ENCODE data around the gene ALLC.

DNA sequence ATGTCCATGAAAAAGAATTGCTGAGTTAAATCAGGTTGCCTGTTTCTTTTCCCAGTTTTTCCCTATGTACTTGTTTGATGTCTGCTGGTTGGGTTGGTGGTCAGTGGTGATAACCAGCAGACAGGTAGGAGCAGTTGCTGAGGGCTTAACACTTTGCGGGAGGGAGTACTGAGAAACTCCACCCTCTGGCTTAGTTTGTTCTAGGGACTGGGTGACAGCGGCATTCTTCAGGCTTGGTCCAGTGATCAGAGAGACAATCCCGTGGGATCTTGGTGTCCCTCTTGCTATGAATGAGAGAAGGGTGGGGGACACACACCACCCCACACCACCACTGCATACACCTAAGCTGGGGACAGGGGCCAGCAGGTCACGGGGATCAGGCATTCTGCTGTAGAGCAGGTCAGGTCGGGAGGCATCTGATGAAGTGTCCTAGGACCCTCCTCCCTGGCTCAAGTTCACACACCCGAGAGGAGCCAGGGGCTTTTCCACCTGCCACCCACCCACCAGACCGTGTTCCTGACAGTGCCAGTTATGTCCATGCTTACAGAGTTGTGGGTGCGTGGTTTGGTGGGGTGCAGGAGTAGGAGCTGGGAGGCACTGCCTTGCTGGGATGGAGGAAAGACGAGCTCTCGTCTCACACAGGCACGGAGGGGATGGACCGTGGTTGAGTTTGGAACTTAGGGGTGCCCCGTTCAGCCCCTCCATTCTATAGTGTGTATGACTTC, 21.3 kb upstream of the ALLC start:
- TF ChIP-seq CTCF (IDR thresholded peaks at IDR 0.05 in 4 of 5, conservative IDR thresholded peaks at IDR 0.05 in 1 of 5) (no peak), POLR2A (IDR thresholded peaks at IDR 0.05) (no peak)

Data from gastrocnemius medialis (tissue), 4 donors.